ENCODE data around the gene BECN2.

DNA sequence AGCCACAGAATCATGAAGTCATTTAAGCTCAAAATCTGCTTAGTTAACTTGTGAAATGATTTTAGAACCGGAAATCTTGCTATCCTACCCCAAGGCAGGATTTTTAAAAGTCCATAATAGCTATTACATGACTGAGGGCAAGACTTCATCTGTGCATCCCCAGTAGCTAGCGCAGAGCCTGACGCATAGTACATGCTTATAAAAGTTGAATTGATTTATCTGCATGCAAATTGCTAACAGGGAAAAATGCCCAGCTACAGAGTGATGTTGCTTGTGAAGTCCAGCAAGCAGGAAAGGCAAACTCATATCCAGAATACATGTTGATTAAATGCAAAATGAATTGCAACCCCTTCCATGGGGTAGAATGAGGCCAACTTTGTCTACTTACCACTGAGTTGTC is 49.4 kb downstream of the BECN2 start:
- no peak for TF ChIP-seq POLR2AphosphoS5 (IDR thresholded peaks at IDR 0.05; ENCODE audit: low read depth, low read length)
- TF ChIP-seq SPI1 (IDR thresholded peaks at IDR 0.05; ENCODE audit: low read depth, low read length): no peak

Data from GM12891 (cell line).